Tibial nerve (tissue), 4 donors: Measurements from ENCODE around the gene CLASRP.

Experiments
- CTCF ChIP-seq, 5 experiments: fragments of 200-600 bp in 3 of 5; fragments of 450-650 bp in 2 of 5; sonication (generic) in 3 of 5; IDR thresholded peaks; one replicate each; pipeline ENCODE4 v1.5.1; 2016 to 2019; ENCODE audit warnings: antibody characterized with exemption in 5 of 5, mild to moderate bottlenecking in 3 of 5, moderate library complexity in 2 of 5
- EP300 ChIP-seq, 2 donors: sonication (generic); formaldehyde crosslinking; IDR thresholded peaks; one replicate each; pipeline ENCODE4 v1.6.1; 2017; ENCODE audit warnings: antibody characterized with exemption in 2 of 2, mild to moderate bottlenecking in 1 of 2
- POLR2A ChIP-seq, 2 donors: fragments of 450-650 bp; IDR thresholded peaks; one replicate each; pipeline ENCODE4 v1.6.1; 2017; ENCODE audit warnings: antibody characterized with exemption in 2 of 2, mild to moderate bottlenecking in 2 of 2, moderate library complexity in 2 of 2

- no peak for TF ChIP-seq CTCF (IDR thresholded peaks at IDR 0.05)
- TF ChIP-seq POLR2A (IDR thresholded peaks at IDR 0.05): no peak
- no peak for TF ChIP-seq EP300 (IDR thresholded peaks at IDR 0.05)
Observed at GRCh38 chr19:45011959-45012358, 26.9 kb upstream of the CLASRP start.
